ENCODE measurements around the gene MC4R. TPM values are rescaled to one million over a fixed set of nuclear protein-coding genes. Genes with fewer than 3 reads are reported as not detected.

Gene MC4R
- total RNA-seq, 4 donors from 2014 or later, result 0.41 TPM; not detected in 3

GRCh38 chr18:60411715-60412114 lies 39.1 kb upstream of the MC4R start:
- no peak for DNase-seq
- Histone ChIP-seq H3K27me3 (no peaks in the 10 kb centered on the region), H3K9me3 (no peaks in the 10 kb centered on the region), H3K4me3 (no peak overlapping the region), H3K36me3 (no peaks in the 10 kb centered on the region), H3K4me1 (no peaks in the 10 kb centered on the region), H3K27ac (no peak overlapping the region)
- no peak for TF ChIP-seq POLR2A (IDR thresholded peaks at IDR 0.05)
- TF ChIP-seq, protein P1, sequence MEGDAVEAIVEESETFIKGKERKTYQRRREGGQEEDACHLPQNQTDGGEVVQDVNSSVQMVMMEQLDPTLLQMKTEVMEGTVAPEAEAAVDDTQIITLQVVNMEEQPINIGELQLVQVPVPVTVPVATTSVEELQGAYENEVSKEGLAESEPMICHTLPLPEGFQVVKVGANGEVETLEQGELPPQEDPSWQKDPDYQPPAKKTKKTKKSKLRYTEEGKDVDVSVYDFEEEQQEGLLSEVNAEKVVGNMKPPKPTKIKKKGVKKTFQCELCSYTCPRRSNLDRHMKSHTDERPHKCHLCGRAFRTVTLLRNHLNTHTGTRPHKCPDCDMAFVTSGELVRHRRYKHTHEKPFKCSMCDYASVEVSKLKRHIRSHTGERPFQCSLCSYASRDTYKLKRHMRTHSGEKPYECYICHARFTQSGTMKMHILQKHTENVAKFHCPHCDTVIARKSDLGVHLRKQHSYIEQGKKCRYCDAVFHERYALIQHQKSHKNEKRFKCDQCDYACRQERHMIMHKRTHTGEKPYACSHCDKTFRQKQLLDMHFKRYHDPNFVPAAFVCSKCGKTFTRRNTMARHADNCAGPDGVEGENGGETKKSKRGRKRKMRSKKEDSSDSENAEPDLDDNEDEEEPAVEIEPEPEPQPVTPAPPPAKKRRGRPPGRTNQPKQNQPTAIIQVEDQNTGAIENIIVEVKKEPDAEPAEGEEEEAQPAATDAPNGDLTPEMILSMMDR (IDR thresholded peaks at IDR 0.05), result no peak
- intact Hi-C loops (cut with DNase I; ENCODE audit: low total_unique reads), result no loop called here

DNA sequence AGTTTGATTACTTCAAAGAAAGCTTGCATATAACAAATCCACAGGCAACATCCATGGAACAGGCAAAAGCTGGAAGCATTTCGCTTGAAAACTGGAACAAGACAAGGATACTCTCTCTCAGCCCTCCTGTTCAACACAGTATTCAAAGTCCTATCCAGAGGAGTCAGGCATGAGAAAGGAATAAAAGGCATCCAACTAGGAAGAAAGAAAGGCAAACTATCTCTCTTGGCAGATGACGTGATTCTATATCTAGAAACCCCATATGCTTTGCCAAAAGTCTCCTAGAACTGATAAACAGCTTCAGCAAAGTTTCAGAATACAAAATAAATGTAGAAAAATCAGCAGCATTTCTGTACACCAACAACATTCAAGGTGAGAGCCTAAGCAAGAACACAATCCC lies 34.1 kb upstream of the MC4R start:
- H3K36me3 ChIP-seq, result no peaks in the 10 kb centered on the region
- H3K4me1 ChIP-seq, result no peaks in the 10 kb centered on the region
- H3K27me3 ChIP-seq, result no peaks in the 10 kb centered on the region
- no peak overlapping the region for H3K27ac ChIP-seq
- intact Hi-C loops (cut with DNase I; ENCODE audit: low total_unique reads), result no loop called here
- TF ChIP-seq, protein P1 (IDR thresholded peaks at IDR 0.05), result no peak
- TF ChIP-seq POLR2A (IDR thresholded peaks at IDR 0.05), result no peak
- DNase-seq, result no peak
- H3K9me3 ChIP-seq, result no peaks in the 10 kb centered on the region
- H3K4me3 ChIP-seq, result no peak overlapping the region

GRCh38 chr18:60404486-60405085 lies 32.0 kb upstream of the MC4R start:
- no peaks in the 10 kb centered on the region for H3K9me3 ChIP-seq
- H3K36me3 ChIP-seq, result no peaks in the 10 kb centered on the region
- no peaks in the 10 kb centered on the region for H3K27me3 ChIP-seq
- DNase-seq, result no peak
- no peak overlapping the region for H3K4me3 ChIP-seq
- TF ChIP-seq POLR2A (IDR thresholded peaks at IDR 0.05), result no peak
- TF ChIP-seq, protein P1 (IDR thresholded peaks at IDR 0.05), result no peak
- intact Hi-C loops (cut with DNase I; ENCODE audit: low total_unique reads), result no loop called here
- H3K27ac ChIP-seq, result no peak overlapping the region
- H3K4me1 ChIP-seq, result no peaks in the 10 kb centered on the region

DNA sequence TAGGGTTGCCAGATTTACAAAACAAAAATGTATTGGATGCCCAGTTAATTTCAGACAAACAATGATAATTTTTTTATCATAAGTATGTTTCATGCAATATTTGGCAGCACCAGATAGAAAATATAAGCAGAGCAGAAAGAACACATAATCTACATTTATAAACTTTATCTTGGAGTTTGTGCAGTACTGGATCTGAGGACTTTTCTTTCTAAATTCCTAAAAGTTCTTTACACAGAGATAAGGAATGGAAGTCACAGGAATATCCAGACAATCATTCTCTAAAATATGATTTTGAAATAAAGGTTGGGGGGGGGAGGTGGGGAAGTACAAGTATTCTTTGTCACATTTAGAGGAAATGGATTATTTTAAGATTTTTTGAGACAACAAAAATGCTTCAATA lies 28.8 kb upstream of the MC4R start:
- H3K4me3 ChIP-seq, result no peak overlapping the region
- H3K4me1 ChIP-seq, result no peaks in the 10 kb centered on the region
- no peak for TF ChIP-seq POLR2A (IDR thresholded peaks at IDR 0.05)
- TF ChIP-seq, protein P1 (IDR thresholded peaks at IDR 0.05), result no peak
- no peaks in the 10 kb centered on the region for H3K27me3 ChIP-seq
- H3K9me3 ChIP-seq, result no peaks in the 10 kb centered on the region
- no peak for DNase-seq
- H3K36me3 ChIP-seq, result no peaks in the 10 kb centered on the region
- no peak overlapping the region for H3K27ac ChIP-seq
- intact Hi-C loops (cut with DNase I; ENCODE audit: low total_unique reads), result no loop called here

DNA sequence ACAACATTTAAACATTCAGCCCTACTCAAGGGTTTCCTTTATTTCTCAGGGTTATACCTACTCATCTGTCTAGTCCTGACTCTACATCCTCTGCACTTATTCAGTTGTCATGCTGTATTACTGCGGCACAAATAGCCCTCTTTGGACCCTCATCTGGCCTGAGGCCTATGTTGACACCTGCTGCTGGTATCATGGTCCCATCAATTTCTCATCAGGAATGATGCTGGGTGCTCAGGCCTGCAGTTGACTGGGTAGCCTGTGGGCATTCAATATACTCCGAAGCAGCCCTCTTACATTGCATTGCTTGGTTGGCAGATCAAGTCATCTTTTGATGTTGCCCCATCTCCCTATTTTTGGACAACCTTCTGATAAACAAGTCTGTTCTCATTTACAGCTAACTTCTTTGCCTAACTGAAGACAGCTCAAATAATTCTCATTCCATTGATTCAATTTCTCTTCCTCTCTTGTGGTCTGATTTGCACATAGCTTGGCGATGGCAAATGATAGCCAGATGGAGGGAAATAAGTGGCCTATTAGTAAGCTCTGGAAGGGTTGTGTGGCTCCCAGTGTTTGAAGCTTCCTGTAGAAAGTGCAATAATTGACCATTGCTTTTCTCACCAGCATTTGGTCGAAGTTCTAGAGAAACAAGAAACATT lies 19.1 kb upstream of the MC4R start:
- no peak for DNase-seq
- TF ChIP-seq, protein P1 (IDR thresholded peaks at IDR 0.05), result no peak
- no peak for TF ChIP-seq POLR2A (IDR thresholded peaks at IDR 0.05)
- Histone ChIP-seq H3K4me3 (no peak overlapping the region), H3K36me3 (no peaks in the 10 kb centered on the region), H3K4me1 (no peaks in the 10 kb centered on the region), H3K27ac (no peak overlapping the region), H3K9me3 (no peaks in the 10 kb centered on the region), H3K27me3 (no peaks in the 10 kb centered on the region)
- intact Hi-C loops (cut with DNase I; ENCODE audit: low total_unique reads), result no loop called here
